Mesendoderm (in vitro differentiated cells): ENCODE results near the gene CTSK. TPM values are rescaled to one million over a fixed set of nuclear protein-coding genes. Genes with fewer than 3 reads are reported as not detected.

Source experiments
- small RNA-seq: library from polyadenylated mRNA; stranded (forward); fragments of <200 nt; extraction: miRNeasy Mini kit (QIAGEN cat#:217004); gene quantifications from one replicate; pipeline ENCODE3, GENCODE V24; 2013; ENCODE audit not compliant: insufficient read depth

Gene CTSK

Small RNAs within 50 kb of the gene (small RNA-seq; reads per million reads assigned to genes)
- gene RNU6-1309P, result not detected
